SIG-M5 (cell line): Measurements from ENCODE around the gene SPANXB1.
"Not testable (repeated sequence)": the region's sequence is repeated elsewhere in the genome, so short reads cannot be mapped to it uniquely, and the experiment has no call there.

ENCODE experiments used
- DNase-seq: peaks from one replicate; lab custom pipeline; 2025; lab: John Stamatoyannopoulos, UW

SPANXB1 gene, protein sequence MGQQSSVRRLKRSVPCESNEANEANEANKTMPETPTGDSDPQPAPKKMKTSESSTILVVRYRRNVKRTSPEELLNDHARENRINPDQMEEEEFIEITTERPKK

DNA sequence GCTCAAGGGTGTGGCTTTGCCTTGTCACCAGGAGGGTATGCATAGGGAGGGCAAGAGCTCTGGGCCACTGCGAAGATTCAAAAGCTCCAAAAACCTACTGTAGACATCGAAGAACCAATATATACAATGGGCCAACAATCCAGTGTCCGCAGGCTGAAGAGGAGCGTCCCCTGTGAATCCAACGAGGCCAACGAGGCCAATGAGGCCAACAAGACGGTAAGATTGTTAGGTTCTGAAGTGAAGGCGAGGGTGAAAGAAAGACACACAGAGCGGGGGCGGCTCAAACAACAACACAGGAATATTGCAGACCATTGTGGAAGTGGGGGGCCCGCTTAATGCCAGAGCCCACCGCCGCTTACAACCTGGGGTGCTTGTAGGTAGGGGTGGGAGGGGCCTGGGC, at the start of gene SPANXB1:
Gene SPANXB1, plus strand, starts transcription at position 27 of the 400 bp plus-strand sequence. Its CDS starts 100 bp downstream, at position 127.
- not testable (repeated sequence) for DNase-seq

DNA sequence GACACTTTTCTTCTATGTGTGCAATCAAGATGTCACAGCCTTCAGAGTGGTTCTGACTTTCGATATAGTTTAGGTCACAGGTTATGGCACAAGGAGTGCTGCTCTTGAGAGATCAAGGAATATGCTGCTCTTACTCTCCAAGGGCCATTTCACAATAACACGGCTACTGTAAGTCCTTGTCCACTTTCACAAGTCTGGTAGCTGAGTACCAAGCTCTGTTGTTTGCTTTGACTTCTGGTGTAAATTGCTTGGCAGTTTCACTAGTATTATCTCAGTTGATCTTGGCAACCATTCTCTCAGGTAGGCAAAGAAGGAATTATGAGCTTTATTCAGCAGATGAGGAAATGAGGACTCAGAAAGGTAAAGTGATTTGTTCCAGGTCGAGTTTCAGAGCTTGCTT, 35.4 kb upstream of the SPANXB1 start:
- DNase-seq = no peak

DNA sequence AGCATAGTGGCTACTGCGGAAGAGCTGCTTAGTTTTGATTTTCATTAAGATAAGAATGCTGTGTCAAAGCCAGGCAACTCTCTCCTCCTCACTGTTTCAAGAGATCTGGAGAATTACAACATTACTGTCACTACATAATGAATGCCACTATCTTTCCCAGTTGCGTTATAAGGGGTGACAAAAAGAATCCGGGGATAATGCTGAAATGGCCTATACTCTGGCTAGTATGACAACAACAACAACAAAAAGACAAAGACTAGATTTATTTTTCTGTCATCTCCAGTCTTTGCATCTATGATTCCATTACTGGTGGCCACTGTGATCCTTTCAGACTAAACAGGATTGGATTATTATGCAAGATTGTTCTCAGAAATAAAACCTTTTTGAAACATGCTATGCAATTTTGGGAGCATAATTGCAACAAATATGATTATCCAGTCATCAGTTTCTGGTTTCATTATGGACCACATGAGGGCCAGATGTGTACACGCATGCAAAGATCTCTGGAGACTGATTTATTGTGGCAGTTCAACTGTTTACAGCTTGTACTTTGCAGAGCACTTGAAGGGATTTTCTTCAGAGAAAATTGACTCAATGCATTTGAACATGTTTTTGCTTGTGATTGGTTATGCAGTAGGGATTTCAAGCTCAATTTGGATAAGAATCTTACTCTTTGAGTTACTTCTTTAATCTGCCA, 31.1 kb upstream of the SPANXB1 start:
- DNase-seq = no peak

DNA sequence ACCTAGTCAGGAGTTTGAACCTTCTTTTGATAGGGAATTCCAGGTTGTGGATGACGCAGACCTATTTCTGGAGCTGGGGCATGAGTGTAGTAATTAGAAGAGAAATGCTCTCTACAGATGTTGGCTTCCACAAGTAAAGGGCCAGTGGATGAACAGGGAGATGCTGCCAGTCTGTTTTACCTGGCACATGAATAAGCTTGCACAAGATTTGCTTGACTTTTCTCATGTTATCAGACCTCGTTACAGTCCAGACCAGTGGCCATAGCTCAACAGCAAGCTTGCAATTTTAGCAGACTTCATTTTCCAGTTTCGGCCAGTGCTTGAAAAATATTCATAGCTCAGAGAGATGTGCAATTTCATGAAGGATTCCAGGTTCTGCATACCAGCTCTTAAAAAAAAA, 26.9 kb upstream of the SPANXB1 start:
- DNase-seq = no peak

DNA sequence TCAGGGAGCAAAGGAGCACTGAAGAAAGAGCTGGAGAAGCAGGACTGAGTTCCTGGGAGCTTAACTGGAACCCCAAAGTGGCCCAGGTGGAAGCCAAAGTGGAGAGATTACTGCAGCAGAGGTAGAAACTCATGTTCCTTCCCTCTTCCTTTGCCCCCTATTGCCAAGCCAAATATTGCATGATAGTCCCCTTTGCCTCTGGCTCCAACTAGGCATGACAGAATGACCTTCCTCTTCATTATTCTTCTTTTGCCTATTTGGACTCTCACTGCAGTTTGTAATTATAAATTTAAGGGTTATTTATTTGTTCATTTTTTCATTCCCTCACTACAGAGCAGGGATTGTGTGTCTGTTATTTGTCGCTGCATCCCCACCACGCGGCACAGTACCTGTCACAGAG, 22.1 kb upstream of the SPANXB1 start:
- no peak for DNase-seq

DNA sequence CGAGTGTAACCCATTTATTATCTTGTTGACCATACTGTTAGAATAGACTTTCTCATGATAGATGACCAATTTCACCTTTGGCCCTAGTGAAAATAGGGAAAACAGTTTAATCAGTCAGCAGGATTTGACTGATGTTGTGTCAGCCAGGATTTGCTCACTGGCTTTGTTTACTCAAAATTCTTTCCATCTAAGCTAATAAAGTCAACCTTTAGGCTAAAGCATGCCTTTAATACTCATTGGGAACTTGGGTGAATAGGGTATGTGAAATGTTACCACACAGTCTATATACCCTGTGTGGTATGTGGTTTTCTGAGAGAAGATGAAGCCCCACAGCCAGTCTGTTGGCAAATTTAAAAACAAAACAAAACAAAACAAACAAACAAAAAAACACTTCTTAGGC, 18.7 kb upstream of the SPANXB1 start:
- no peak for DNase-seq

GRCh38 chrX:141005243-141005642, 2.8 kb downstream of the SPANXB1 start:
- DNase-seq = not testable (repeated sequence)

GRCh38 chrX:141044246-141044645, 41.9 kb downstream of the SPANXB1 start:
- not testable (repeated sequence) for DNase-seq

DNA sequence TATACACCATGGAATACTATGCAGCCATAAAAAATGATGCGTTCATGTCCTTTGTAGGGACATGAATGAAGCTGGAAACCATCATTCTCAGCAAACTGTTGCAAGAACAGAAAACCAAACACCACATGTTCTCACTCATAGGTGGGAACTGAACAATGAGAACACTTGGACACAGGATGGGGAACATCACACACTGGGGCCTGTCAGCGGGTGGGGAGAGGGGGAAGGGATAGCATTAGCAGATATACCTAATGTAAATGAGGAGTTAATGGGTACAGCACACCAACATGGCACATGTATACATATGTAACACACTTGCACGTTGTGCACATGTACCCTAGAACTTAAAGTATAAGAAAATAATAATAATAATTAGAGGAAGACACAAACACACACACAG, 47.5 kb downstream of the SPANXB1 start:
- not testable (repeated sequence) for DNase-seq

DNA sequence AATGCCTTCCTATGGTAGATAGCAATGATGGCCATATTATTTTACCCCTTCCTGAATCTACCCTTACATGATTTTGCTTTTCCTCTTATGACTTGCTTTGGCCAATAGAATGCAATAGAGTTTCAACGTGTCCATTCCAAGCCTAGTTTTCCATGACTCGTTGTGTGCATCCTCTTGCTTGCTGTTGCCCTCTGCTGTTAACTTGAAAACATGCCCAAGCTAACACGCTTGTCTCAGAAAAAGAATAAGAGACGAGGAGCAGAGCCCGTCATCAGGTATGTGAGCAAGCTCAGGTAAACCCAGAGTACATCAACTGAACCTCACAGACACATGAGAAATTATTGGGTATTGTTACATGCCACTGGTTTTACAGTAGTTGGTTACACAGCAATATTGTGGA, 49.7 kb downstream of the SPANXB1 start:
- DNase-seq = not testable (repeated sequence)
